IMR-90 (cell line): ENCODE results near the gene MEF2D. TPM values are rescaled to one million over a fixed set of nuclear protein-coding genes. Genes with fewer than 3 reads are reported as not detected.

Experiments
- ATAC-seq: fragments of 200-7000 bp; cut with Tn5 transposase; 2 replicates; pipeline ENCODE4 v1.9.1; 2020; ENCODE audit warnings: low read depth, mild to moderate bottlenecking, moderate library complexity
- BruUV-seq: library from RNA; stranded (reverse); fragments of 400-500 nt; replicated peaks from 2 replicates; lab custom pipeline; 2021; lab: Mats Ljungman, UMichigan
- CTCF ChIA-PET: fragments of 300-600 bp; formaldehyde crosslinking; extraction: SDS; loops from one replicate; lab custom pipeline; 2021; ENCODE audit warnings: antibody characterized with exemption; lab: Yijun Ruan, JAX
- POLR2A ChIA-PET: fragments of 300-600 bp; sonication (Branson Sonifier 250); formaldehyde crosslinking; loops from one replicate; lab custom pipeline; 2022; ENCODE audit warnings: antibody characterized with exemption; ENCODE audit not compliant: unreplicated experiment; lab: Charles Lee
- DNase-seq: peaks from one replicate; pipeline ENCODE4 v3.0.0; 2013
- H2AFZ ChIP-seq: replicated peaks from 2 replicates; pipeline ENCODE3; 2013; ENCODE audit warnings: low read length, mild to moderate bottlenecking; ENCODE audit not compliant: poor library complexity
- H2AK5ac ChIP-seq: 2 replicates; pipeline ENCODE4 v1.6.1; 2013; ENCODE audit warnings: low read depth, low read length, inconsistent platforms
- H2AK9ac ChIP-seq: replicated peaks from 2 replicates; pipeline ENCODE3; 2013; ENCODE audit warnings: mild to moderate bottlenecking, low read depth, low read length, moderate library complexity; ENCODE audit not compliant: poor library complexity
- H2BK120ac ChIP-seq: 2 replicates; pipeline ENCODE4 v1.6.1; 2013; ENCODE audit warnings: low read depth, low read length, inconsistent platforms
- H2BK15ac ChIP-seq: 3 replicates; pipeline ENCODE4 v1.6.1; 2013; ENCODE audit warnings: low read depth, low read length, inconsistent platforms
- H2BK20ac ChIP-seq: 2 replicates; pipeline ENCODE4 v1.6.1; 2013; ENCODE audit warnings: low read depth, mild to moderate bottlenecking, inconsistent platforms, low read length, moderate library complexity
- H2BK5ac ChIP-seq: 2 replicates; pipeline ENCODE4 v1.6.1; 2013; ENCODE audit warnings: mild to moderate bottlenecking, low read depth, low read length, inconsistent platforms; ENCODE audit not compliant: poor library complexity, severe bottlenecking
- H3K14ac ChIP-seq: replicated peaks from 2 replicates; pipeline ENCODE4 v1.6.1; 2013; ENCODE audit warnings: low read depth, low read length, inconsistent platforms
- H3K18ac ChIP-seq: 2 replicates; pipeline ENCODE4 v1.6.1; 2013; ENCODE audit warnings: low read depth, low read length, control low read depth
- H3K23ac ChIP-seq: 2 replicates; pipeline ENCODE4 v1.6.1; 2013; ENCODE audit warnings: low read depth, low read length, inconsistent platforms
- H3K27ac ChIP-seq: 2 replicates; pipeline ENCODE4 v1.5.1; 2013; ENCODE audit warnings: mild to moderate bottlenecking, control low read depth, low read length; ENCODE audit not compliant: insufficient read depth
- H3K27me3 ChIP-seq: 2 replicates; pipeline ENCODE4 v1.6.1; 2013; ENCODE audit warnings: low read length; ENCODE audit not compliant: control insufficient read depth, insufficient read depth
- H3K36me3 ChIP-seq: 2 replicates; pipeline ENCODE4 v1.6.1; 2013; ENCODE audit warnings: low read length, mixed read lengths; ENCODE audit not compliant: control insufficient read depth, insufficient read depth
- H3K4ac ChIP-seq: 2 replicates; pipeline ENCODE4 v1.6.1; 2013; ENCODE audit warnings: low read depth, low read length, inconsistent platforms
- H3K4me1 ChIP-seq: 2 replicates; pipeline ENCODE4 v1.6.1; 2013; ENCODE audit warnings: low read length, mixed read lengths; ENCODE audit not compliant: control insufficient read depth, insufficient read depth
- H3K4me2 ChIP-seq: 2 replicates; pipeline ENCODE4 v1.6.1; 2013; ENCODE audit warnings: low read depth, mild to moderate bottlenecking, control low read depth, low read length, moderate library complexity
- H3K4me3 ChIP-seq: 2 replicates; pipeline ENCODE4 v1.5.1; 2013; ENCODE audit warnings: low read depth, mild to moderate bottlenecking, control low read depth, low read length, moderate library complexity; ENCODE audit not compliant: insufficient read depth
- H3K56ac ChIP-seq: 2 replicates; pipeline ENCODE4 v1.6.1; 2013; ENCODE audit warnings: low read length, inconsistent platforms; ENCODE audit not compliant: insufficient read depth; ENCODE audit errors: extremely low read depth
- H3K79me1 ChIP-seq, 2 experiments: 2 replicates each; pipeline ENCODE4 v1.6.1; 2013; ENCODE audit warnings: low read length in 2 of 2, inconsistent platforms in 1 of 2, low read depth in 1 of 2
- H3K9ac ChIP-seq: 2 replicates; pipeline ENCODE4 v1.6.1; 2013; ENCODE audit warnings: low read depth, low read length, control low read depth
- H3K9me1 ChIP-seq: 2 replicates; pipeline ENCODE4 v1.6.1; 2013; ENCODE audit warnings: low read length, inconsistent platforms; ENCODE audit not compliant: insufficient read depth
- H3K9me3 ChIP-seq: 2 replicates; pipeline ENCODE4 v1.6.1; 2013; ENCODE audit warnings: low read length; ENCODE audit not compliant: control insufficient read depth, insufficient read depth
- H4K20me1 ChIP-seq: 2 replicates; pipeline ENCODE4 v1.6.1; 2013; ENCODE audit warnings: low read length, inconsistent platforms; ENCODE audit not compliant: insufficient read depth
- H4K5ac ChIP-seq: 2 replicates; pipeline ENCODE4 v1.6.1; 2013; ENCODE audit warnings: mild to moderate bottlenecking, low read depth, low read length, control low read depth
- H4K8ac ChIP-seq, 2 experiments: 2 replicates each; pipeline ENCODE4 v1.6.1; 2013; ENCODE audit warnings: low read depth in 2 of 2, low read length in 2 of 2, control low read depth in 1 of 2, inconsistent platforms in 1 of 2
- H4K91ac ChIP-seq: 2 replicates; pipeline ENCODE4 v1.6.1; 2013; ENCODE audit warnings: low read depth, low read length, inconsistent platforms; ENCODE audit not compliant: insufficient read depth
- ELK1 ChIP-seq: fragments of 150-350 bp; IDR thresholded peaks from 2 replicates; pipeline ENCODE4 v1.6.1; 2016; ENCODE audit warnings: low read depth, mild to moderate bottlenecking, low read length, moderate library complexity, borderline replicate concordance
- MAFK ChIP-seq: IDR thresholded peaks from 2 replicates; pipeline ENCODE4 v1.6.1; 2012; ENCODE audit warnings: low read depth, low read length, improper control_type of control experiment
- WGBS, 2 experiments: methylation state at CpG; one replicate each; pipeline versions ENCODE4 v1.1.5 to v1.1.7; 2013; ENCODE audit warnings: missing lambda C conversion rate in 2 of 2; ENCODE audit not compliant: insufficient read length in 1 of 2; ENCODE audit errors: extremely low coverage in 2 of 2; 5-methylcytosine and 5-hydroxymethylcytosine counted together
- dilution Hi-C: fragments of 300-500 bp; cut with HindIII; formaldehyde crosslinking; loops from one replicate; pipeline ENCODE4 v1.14.3; 2018; ENCODE audit warnings: low sequenced_read_pairs; ENCODE audit not compliant: unreplicated experiment
- in situ Hi-C: fragments of 300-500 bp; cut with MboI; formaldehyde crosslinking; loops from 3 replicates; pipeline ENCODE4 v1.14.3; 2019; ENCODE audit warnings: low sequenced_read_pairs, inconsistent platforms, mixed read lengths
- intact Hi-C: fragments of 100-400 bp; cut with micrococcal nuclease; formaldehyde crosslinking; loops from 2 replicates; pipeline ENCODE4 v1.10.0; 2022
- polyA plus RNA-seq, 3 experiments: library from polyadenylated mRNA; depleted of rRNA; stranded (reverse); fragments of >200 nt; gene quantifications; 2 replicates each; pipeline ENCODE4 v1.2.3, GENCODE V29; 2012; ENCODE audit warnings: low replicate concordance in 1 of 3
- total RNA-seq: library from RNA; depleted of rRNA; stranded (reverse); fragments of >200 nt; gene quantifications from 2 replicates; pipeline ENCODE4 v1.2.3, GENCODE V29; 2012

The MEF2D gene
- total and polyA plus RNA-seq, 2 of the 4 experiments (the other 2 are of a cell fraction), result 2.9 to 20.0 TPM

DNA sequence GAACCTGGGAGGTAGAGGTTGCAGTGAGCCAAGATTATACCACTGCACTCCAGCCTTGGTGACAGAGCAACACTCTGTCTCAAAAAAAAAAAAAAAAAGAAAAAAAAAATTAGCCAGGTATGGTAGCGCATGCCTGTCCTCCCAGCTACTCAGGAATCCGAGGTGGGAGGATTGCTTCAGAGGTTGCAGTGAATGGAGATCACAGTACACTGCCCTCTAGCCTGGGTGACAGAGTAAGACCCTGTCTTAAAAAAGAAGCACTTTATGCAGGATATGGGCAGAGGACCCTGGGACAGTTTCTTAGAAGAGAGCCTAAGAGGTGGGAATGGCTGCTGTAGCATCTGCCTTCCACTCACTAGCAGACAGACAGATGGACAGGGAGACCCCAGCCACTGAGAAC lies 48.8 kb upstream of the MEF2D start:
- H2BK20ac ChIP-seq, result no peak overlapping the region
- H2AK5ac ChIP-seq, result no peak overlapping the region
- H4K5ac ChIP-seq, result no peak overlapping the region
- TF ChIP-seq ELK1 (no peak), MAFK (no peak)
- H3K4me2 ChIP-seq, result no peak overlapping the region
- H3K4me1 ChIP-seq, result no peaks in the 10 kb centered on the region
- no peak overlapping the region for H3K4ac ChIP-seq
- no peak overlapping the region for H3K18ac ChIP-seq
- H3K27me3 ChIP-seq, result no peaks in the 10 kb centered on the region
- no peak overlapping the region for H2BK15ac ChIP-seq
- ATAC-seq, result no peak
- H3K9ac ChIP-seq, result no peak overlapping the region
- no peaks in the 10 kb centered on the region for H3K9me3 ChIP-seq
- no peak for DNase-seq
- no peak overlapping the region for H3K14ac ChIP-seq
- POLR2A ChIA-PET, result no interaction called here
- WGBS, 2 experiments, result no CpG with 5 or more reads among the region's 2 CpGs
- in situ Hi-C loops, result no loop called here
- no peak overlapping the region for H4K91ac ChIP-seq
- H3K27ac ChIP-seq, result no peak overlapping the region
- no peak overlapping the region for H3K23ac ChIP-seq
- peaks cover 14% of the 10 kb centered on the region for H3K36me3 ChIP-seq
- no peak overlapping the region for H2AK9ac ChIP-seq
- no peak overlapping the region for H4K8ac ChIP-seq
- H3K56ac ChIP-seq, result no peak overlapping the region
- dilution Hi-C loops, result no loop called here
- no peak overlapping the region for H2AFZ ChIP-seq
- CTCF ChIA-PET, result interaction anchor here (0.6 kb wide), 1 partner anchor 694 kb away, joined by 6 read pairs; no protein-coding TSS in a partner anchor
- intact Hi-C loops, result no loop called here
- no peaks in the 10 kb centered on the region for H4K20me1 ChIP-seq
- peaks cover 0 to 22% of the 10 kb centered on the region in 2 experiments; a peak in 3 of 4 replicates for H3K79me1 ChIP-seq
- H2BK5ac ChIP-seq, result no peak overlapping the region
- no peak overlapping the region for H3K4me3 ChIP-seq
- H3K9me1 ChIP-seq, result peaks cover 13% of the 10 kb centered on the region
- H2BK120ac ChIP-seq, result no peak overlapping the region
- no TSS peak for BruUV-seq
